D721Med (cell line): ENCODE data around the gene C2CD4D.

Experiments
- DNase-seq: peaks from one replicate; pipeline ENCODE4 v3.0.0; 2011; ENCODE audit warnings: low spot score; ENCODE audit not compliant: insufficient read length
- FAIRE-seq: peaks from 2 replicates; lab custom pipeline; 2011; peaks lifted over from hg19 to GRCh38; lab: Jason Lieb, UNC
- TF ChIP-seq, protein P1 (sequence below): IDR thresholded peaks from 2 replicates; pipeline ENCODE4 v1.5.1; 2012; ENCODE audit warnings: mild to moderate bottlenecking, control low read depth; ENCODE audit not compliant: insufficient read depth; ENCODE audit errors: missing control alignments

The C2CD4D gene

DNA sequence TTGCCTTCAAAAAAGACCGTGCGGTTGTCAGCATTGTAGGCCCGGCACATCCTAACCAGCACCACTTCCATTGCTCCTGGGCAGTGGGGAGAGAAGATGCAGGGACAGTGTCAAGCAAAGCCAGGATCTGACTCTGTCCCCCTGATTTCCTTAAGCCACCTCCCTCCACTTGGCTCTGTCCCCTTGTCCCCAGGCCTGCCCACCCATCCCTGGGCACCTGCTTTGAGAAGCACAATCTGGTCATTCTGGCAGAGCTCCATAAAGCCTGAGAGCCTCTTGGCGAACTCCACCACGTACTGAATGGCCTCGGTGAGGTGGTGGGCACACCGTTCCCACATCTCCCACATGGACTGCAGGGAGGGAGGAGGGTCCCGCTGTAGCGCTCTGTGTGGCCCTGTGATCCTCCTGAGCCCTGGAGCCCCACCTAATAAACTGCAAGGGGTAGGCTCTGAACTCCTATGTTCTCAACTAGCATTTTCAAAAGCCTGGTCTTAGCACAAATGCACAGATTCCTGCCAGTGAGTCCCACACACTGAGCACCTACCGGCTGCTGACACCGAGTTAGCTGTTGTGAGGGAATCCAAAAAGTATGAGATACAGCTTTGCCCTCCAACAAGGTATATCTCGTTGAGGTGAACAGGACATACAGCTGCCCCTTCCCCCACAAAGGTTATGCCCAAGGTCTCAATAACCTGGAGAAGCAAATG is 26.2 kb downstream of the C2CD4D start:
- FAIRE-seq: no peak
- TF ChIP-seq, protein P1, sequence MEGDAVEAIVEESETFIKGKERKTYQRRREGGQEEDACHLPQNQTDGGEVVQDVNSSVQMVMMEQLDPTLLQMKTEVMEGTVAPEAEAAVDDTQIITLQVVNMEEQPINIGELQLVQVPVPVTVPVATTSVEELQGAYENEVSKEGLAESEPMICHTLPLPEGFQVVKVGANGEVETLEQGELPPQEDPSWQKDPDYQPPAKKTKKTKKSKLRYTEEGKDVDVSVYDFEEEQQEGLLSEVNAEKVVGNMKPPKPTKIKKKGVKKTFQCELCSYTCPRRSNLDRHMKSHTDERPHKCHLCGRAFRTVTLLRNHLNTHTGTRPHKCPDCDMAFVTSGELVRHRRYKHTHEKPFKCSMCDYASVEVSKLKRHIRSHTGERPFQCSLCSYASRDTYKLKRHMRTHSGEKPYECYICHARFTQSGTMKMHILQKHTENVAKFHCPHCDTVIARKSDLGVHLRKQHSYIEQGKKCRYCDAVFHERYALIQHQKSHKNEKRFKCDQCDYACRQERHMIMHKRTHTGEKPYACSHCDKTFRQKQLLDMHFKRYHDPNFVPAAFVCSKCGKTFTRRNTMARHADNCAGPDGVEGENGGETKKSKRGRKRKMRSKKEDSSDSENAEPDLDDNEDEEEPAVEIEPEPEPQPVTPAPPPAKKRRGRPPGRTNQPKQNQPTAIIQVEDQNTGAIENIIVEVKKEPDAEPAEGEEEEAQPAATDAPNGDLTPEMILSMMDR: no peak
- DNase-seq: no peak

GRCh38 chr1:151811181-151811580 is 28.4 kb downstream of the C2CD4D start:
- no peak for DNase-seq
- TF ChIP-seq, protein P1: no peak
- FAIRE-seq: no peak

DNA sequence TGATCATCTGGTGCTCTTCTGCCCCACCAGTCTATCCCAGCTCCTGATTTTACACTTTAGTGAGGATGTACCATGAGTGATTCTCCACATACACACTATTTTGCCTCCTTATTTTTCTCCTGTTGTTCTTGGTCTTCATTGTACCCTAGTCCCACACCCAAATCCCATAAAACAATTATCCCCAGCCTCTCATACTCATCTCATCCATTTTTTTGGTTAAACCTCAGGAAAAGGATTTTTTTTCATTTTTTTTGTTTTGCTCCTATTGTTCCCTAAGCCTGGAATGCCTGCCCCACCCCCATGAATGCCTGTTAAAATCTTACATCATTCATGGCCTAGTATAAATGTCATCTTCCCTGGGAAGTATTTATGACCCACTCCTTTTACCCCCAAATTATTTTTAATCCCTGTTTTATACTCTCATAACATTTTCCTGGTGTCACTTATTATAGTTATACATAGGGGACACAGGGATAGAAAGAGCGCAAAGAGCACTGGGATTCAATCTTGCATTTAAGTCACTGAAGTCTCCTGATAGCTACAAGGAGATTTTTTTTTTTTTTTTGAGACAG is 29.5 kb downstream of the C2CD4D start:
- DNase-seq (no peak), FAIRE-seq (no peak)
- TF ChIP-seq, protein P1: no peak

DNA sequence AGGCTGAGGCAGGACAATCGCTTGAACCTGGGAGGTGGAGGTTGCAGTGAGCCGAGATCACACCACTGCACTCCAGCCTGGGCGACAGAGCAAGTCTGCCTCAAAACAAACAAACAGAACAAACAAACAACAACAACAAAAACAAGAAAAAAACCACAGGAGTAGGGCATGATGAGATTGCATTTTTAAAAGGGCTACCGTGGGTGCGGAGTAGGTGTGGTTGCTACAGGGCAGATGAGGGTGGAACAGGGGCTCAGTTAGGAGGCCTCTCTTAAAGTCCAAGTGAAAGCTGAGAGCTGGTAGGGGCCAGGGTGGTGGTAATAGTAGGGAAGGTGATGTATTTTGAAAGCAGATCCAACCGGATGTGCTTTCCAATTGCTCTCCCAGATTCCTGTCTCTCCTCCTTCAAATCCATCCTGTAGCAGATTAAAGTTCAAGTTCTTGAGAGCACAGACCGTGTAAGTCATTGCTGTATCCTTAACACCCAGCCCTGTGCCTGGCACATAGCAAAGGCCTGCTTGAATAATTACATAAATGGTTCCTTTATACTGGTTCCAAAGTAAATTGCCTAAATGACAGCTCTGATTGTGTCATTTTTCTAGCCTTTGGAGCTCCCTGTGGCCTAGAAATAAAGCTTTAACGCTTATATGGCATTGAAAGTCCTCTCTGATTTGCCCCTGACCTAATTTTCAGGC is 30.2 kb downstream of the C2CD4D start:
- DNase-seq: no peak
- TF ChIP-seq, protein P1: no peak

GRCh38 chr1:151807766-151808165 is 31.9 kb downstream of the C2CD4D start:
- TF ChIP-seq, protein P1: no peak
- no peak for DNase-seq
- FAIRE-seq: no peak

More for the DNA sequence above, 30.2 kb downstream of the C2CD4D start:
- no peak for FAIRE-seq

GRCh38 chr1:151807131-151807530 is 32.5 kb downstream of the C2CD4D start:
- DNase-seq (no peak), FAIRE-seq (no peak)
- TF ChIP-seq, protein P1: no peak

DNA sequence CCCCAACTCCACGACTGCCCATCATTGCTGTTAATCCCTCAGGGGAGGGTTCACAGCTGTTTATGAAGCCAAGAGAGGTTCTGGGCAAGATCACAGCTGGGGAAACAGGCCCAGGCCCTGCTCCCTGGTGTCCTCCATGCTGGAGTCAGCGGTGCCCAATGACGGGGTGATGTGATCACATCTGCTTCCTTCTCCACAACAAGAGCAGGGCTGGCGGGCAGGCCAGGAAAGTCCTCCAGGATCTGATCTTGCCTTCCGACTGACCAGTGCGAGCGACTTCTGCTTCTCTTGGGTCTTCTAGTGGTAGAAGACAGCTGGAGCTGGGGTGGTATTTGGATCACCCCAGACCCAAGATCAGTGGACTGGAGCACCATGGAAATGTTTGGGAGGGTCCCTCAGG is 33.5 kb downstream of the C2CD4D start:
- FAIRE-seq: no peak
- TF ChIP-seq, protein P1: no peak
- no peak for DNase-seq
